ENCODE results near the gene MED12L. TPM values are rescaled to one million over a fixed set of nuclear protein-coding genes. Genes with fewer than 3 reads are reported as not detected.

MED12L gene
- total RNA-seq, 4 donors from 2014 or later, result under 0.01 to 0.34 (median 0.27) TPM

- TF ChIP-seq CTCF (IDR thresholded peaks at IDR 0.05; ENCODE audit: low read depth), result no peak
These were observed 200.5 kb downstream of the MED12L start for GRCh38 chr3:151285940-151286339.

- TF ChIP-seq CTCF (IDR thresholded peaks at IDR 0.05; ENCODE audit: low read depth), result no peak
These were observed 204.0 kb downstream of the MED12L start for GRCh38 chr3:151289445-151289844.

GRCh38 chr3:151290673-151291072 lies 205.2 kb downstream of the MED12L start:
- TF ChIP-seq CTCF (IDR thresholded peaks at IDR 0.05; ENCODE audit: low read depth), result no peak

GRCh38 chr3:151293127-151293526 lies 207.7 kb downstream of the MED12L start:
- no peak for TF ChIP-seq CTCF (IDR thresholded peaks at IDR 0.05; ENCODE audit: low read depth)

- no peak for TF ChIP-seq CTCF (IDR thresholded peaks at IDR 0.05; ENCODE audit: low read depth)
These were observed 210.8 kb downstream of the MED12L start for GRCh38 chr3:151296226-151296625.

- TF ChIP-seq CTCF (IDR thresholded peaks at IDR 0.05; ENCODE audit: low read depth), result no peak
These were observed 212.0 kb downstream of the MED12L start for GRCh38 chr3:151297429-151297828.

GRCh38 chr3:151299006-151299405 lies 213.5 kb downstream of the MED12L start:
- TF ChIP-seq CTCF (IDR thresholded peaks at IDR 0.05; ENCODE audit: low read depth), result no peak
